Thyroid gland (tissue), 4 donors: ENCODE data around the gene NXPH4. TPM values are rescaled to one million over a fixed set of nuclear protein-coding genes. Genes with fewer than 3 reads are reported as not detected.

Experiments used
- DNase-seq, 2 donors: peaks; one replicate each; pipeline ENCODE4 v3.0.0-alpha.2; 2019
- H3K27ac ChIP-seq, 3 donors: fragments of 200-600 bp; sonication (generic); 1 replicate in 2 of 3; 2 replicates in 1 of 3; pipeline ENCODE4 v1.5.1; 2016 to 2019; ENCODE audit warnings: mild to moderate bottlenecking in 1 of 3, moderate library complexity in 1 of 3
- H3K27me3 ChIP-seq: fragments of 200-600 bp; sonication (generic); one replicate; pipeline ENCODE4 v1.5.1; 2019
- H3K36me3 ChIP-seq, 2 donors: fragments of 200-600 bp; sonication (generic); one replicate each; pipeline ENCODE4 v1.5.1; 2016 to 2019
- H3K4me1 ChIP-seq, 2 donors: fragments of 200-600 bp; sonication (generic); one replicate each; pipeline ENCODE4 v1.5.1; 2017 to 2019
- H3K4me3 ChIP-seq, 3 donors: fragments of 200-600 bp; sonication (generic); replicated peaks in 1 of 3; 1 replicate in 2 of 3; 2 replicates in 1 of 3; pipeline ENCODE4 v1.5.1; 2016; ENCODE audit warnings: mild to moderate bottlenecking in 1 of 3
- H3K9me3 ChIP-seq: fragments of 200-600 bp; sonication (generic); one replicate; pipeline ENCODE4 v1.5.1; 2017
- CTCF ChIP-seq, 6 experiments: fragments of 200-600 bp in 3 of 6; fragments of 450-650 bp in 3 of 6; sonication (generic) in 3 of 6; IDR thresholded peaks; one replicate each; pipeline ENCODE4 v1.5.1; 2016 to 2019; ENCODE audit warnings: antibody characterized with exemption in 6 of 6, mild to moderate bottlenecking in 2 of 6, inconsistent platforms in 1 of 6, moderate library complexity in 1 of 6
- POLR2A ChIP-seq, 2 donors: fragments of 450-650 bp; IDR thresholded peaks; one replicate each; pipeline ENCODE4 v1.6.1; 2017; ENCODE audit warnings: antibody characterized with exemption in 2 of 2, mild to moderate bottlenecking in 2 of 2, moderate library complexity in 1 of 2
- WGBS, 2 donors: methylation state at CpG; one replicate each; pipeline ENCODE4 v1.1.5; 2017; 5-methylcytosine and 5-hydroxymethylcytosine counted together
- intact Hi-C: fragments of 100-400 bp; cut with DNase I; formaldehyde crosslinking; loops from one replicate; pipeline ENCODE4 v1.15.1; 2023
- total RNA-seq, 4 donors: library from RNA; depleted of rRNA; stranded (reverse); fragments of >200 nt; gene quantifications; one replicate each; pipeline ENCODE4 v1.2.3, GENCODE V29; 2016

Gene NXPH4
- total RNA-seq: under 1 TPM in 1 of 4 donors, not detected in 3; 0.27 TPM

GRCh38 chr12:57216014-57216911 is at the start of gene NXPH4:
TSS of gene NXPH4 (plus strand) at chr12:57216794. CDS start at chr12:57216970, 176 bp downstream.
- peaks cover 8 to 30% of the 10 kb centered on the region in 2 donors for H3K4me1 ChIP-seq
- H3K27ac ChIP-seq: no peak within 1 kb of the TSS
- 0 to 3% methylated on average over 8 to 51 of the region's 102 CpGs for WGBS, 2 donors
- intact Hi-C loops: no loop called here
- peaks cover 14% of the 10 kb centered on the region for H3K27me3 ChIP-seq
- peak within 1 kb of the TSS in 1 of 3 donors; percentile 36 for H3K4me3 ChIP-seq
- no peaks in the 10 kb centered on the region for H3K36me3 ChIP-seq
- H3K9me3 ChIP-seq: no peaks in the 10 kb centered on the region
- DNase-seq: peak; percentile 18 to 39
- no peak for TF ChIP-seq POLR2A (IDR thresholded peaks at IDR 0.05)
- TF ChIP-seq CTCF (IDR thresholded peaks at IDR 0.05): no peak

GRCh38 chr12:57166971-57167371 is 49.6 kb upstream of the NXPH4 start:
- no peak for DNase-seq
- intact Hi-C loops: no loop called here
- no peaks in the 10 kb centered on the region for H3K27me3 ChIP-seq
- no peaks in the 10 kb centered on the region for H3K9me3 ChIP-seq
- H3K36me3 ChIP-seq: peaks cover 22 to 49% of the 10 kb centered on the region in 2 donors
- TF ChIP-seq POLR2A (IDR thresholded peaks at IDR 0.05) (no peak), CTCF (IDR thresholded peaks at IDR 0.05) (no peak)
- H3K27ac ChIP-seq: no peak overlapping the region
- 71 to 78% methylated on average over 9 to 10 of the region's 10 CpGs for WGBS, 2 donors
- H3K4me3 ChIP-seq: no peak overlapping the region
- H3K4me1 ChIP-seq: no peaks in the 10 kb centered on the region

GRCh38 chr12:57168058-57168457 is 48.5 kb upstream of the NXPH4 start:
- intact Hi-C loops: no loop called here
- H3K4me1 ChIP-seq: no peaks in the 10 kb centered on the region
- DNase-seq: no peak
- H3K9me3 ChIP-seq: no peaks in the 10 kb centered on the region
- 87 to 89% methylated on average over 10 of the region's 10 CpGs for WGBS, 2 donors
- H3K4me3 ChIP-seq: no peak overlapping the region
- no peak overlapping the region for H3K27ac ChIP-seq
- no peaks in the 10 kb centered on the region for H3K27me3 ChIP-seq
- peaks cover 22 to 40% of the 10 kb centered on the region in 2 donors for H3K36me3 ChIP-seq
- TF ChIP-seq CTCF (IDR thresholded peaks at IDR 0.05) (no peak), POLR2A (IDR thresholded peaks at IDR 0.05) (no peak)

- 89 to 94% methylated on average over 18 to 19 of the region's 23 CpGs for WGBS, 2 donors
- H3K4me3 ChIP-seq: no peak overlapping the region
- H3K9me3 ChIP-seq: no peaks in the 10 kb centered on the region
- no peak overlapping the region for H3K27ac ChIP-seq
- peaks cover 25 to 40% of the 10 kb centered on the region in 2 donors for H3K36me3 ChIP-seq
- H3K4me1 ChIP-seq: no peaks in the 10 kb centered on the region
- TF ChIP-seq CTCF (IDR thresholded peaks at IDR 0.05) (no peak), POLR2A (IDR thresholded peaks at IDR 0.05) (no peak)
- H3K27me3 ChIP-seq: no peaks in the 10 kb centered on the region
- intact Hi-C loops: no loop called here
- no peak for DNase-seq
Measured at GRCh38 chr12:57169046-57169795, 47.4 kb upstream of the NXPH4 start.
